Mesenchymal stem cell (in vitro differentiated cells and primary cell): ENCODE measurements around the gene UQCRQ.

ENCODE experiments used
- DNase-seq: peaks from one replicate; pipeline ENCODE4 v3.0.0-alpha.2; 2013
- H2AFZ ChIP-seq: one replicate; pipeline ENCODE4 v1.6.1; 2013; ENCODE audit warnings: low read depth, mild to moderate bottlenecking, control low read depth, inconsistent platforms, low read length, moderate library complexity
- H2AK5ac ChIP-seq: 2 replicates; pipeline ENCODE4 v1.6.1; 2013; ENCODE audit warnings: low read length, moderate library complexity, mild to moderate bottlenecking, inconsistent platforms; ENCODE audit not compliant: severe bottlenecking
- H2BK120ac ChIP-seq: one replicate; pipeline ENCODE4 v1.6.1; 2013; ENCODE audit warnings: low read depth, mild to moderate bottlenecking, inconsistent platforms, low read length, moderate library complexity
- H2BK12ac ChIP-seq, 2 experiments: one replicate each; pipeline ENCODE4 v1.6.1; 2013; ENCODE audit warnings: inconsistent platforms in 2 of 2, low read length in 2 of 2, mild to moderate bottlenecking in 2 of 2, moderate library complexity in 2 of 2, control low read depth in 1 of 2
- H2BK15ac ChIP-seq: one replicate; pipeline ENCODE4 v1.6.1; 2013; ENCODE audit warnings: mild to moderate bottlenecking, low read depth, inconsistent platforms; ENCODE audit not compliant: poor library complexity, severe bottlenecking
- H2BK5ac ChIP-seq: 2 replicates; pipeline ENCODE4 v1.6.1; 2013; ENCODE audit warnings: low read depth, mild to moderate bottlenecking, low read length, control low read depth, inconsistent platforms; ENCODE audit not compliant: poor library complexity, severe bottlenecking
- H3K14ac ChIP-seq, 2 experiments: one replicate each; pipeline ENCODE4 v1.6.1; 2013; ENCODE audit warnings: inconsistent platforms in 2 of 2, low read length in 2 of 2, control low read depth in 1 of 2, mild to moderate bottlenecking in 1 of 2, moderate library complexity in 1 of 2
- H3K18ac ChIP-seq, 2 experiments: one replicate each; pipeline ENCODE4 v1.6.1; 2013; ENCODE audit warnings: inconsistent platforms in 2 of 2, low read length in 2 of 2, control low read depth in 1 of 2, low read depth in 1 of 2, mild to moderate bottlenecking in 1 of 2
- H3K23ac ChIP-seq, 2 experiments: one replicate each; pipeline ENCODE4 v1.6.1; 2013; ENCODE audit warnings: inconsistent platforms in 2 of 2, low read length in 2 of 2, mild to moderate bottlenecking in 2 of 2, moderate library complexity in 2 of 2, control low read depth in 1 of 2
- H3K27ac ChIP-seq: 2 replicates; pipeline ENCODE4 v1.5.1; 2013; ENCODE audit warnings: mild to moderate bottlenecking, moderate library complexity, low read length, control low read depth, inconsistent platforms; ENCODE audit not compliant: poor library complexity, severe bottlenecking
- H3K27me3 ChIP-seq, 2 experiments: 2 replicates each; pipeline versions ENCODE4 v1.6.1 to v1.7.0; 2013; ENCODE audit warnings: low read length in 2 of 2, mild to moderate bottlenecking in 2 of 2, moderate library complexity in 2 of 2, control low read depth in 1 of 2, inconsistent platforms in 1 of 2; ENCODE audit not compliant: control insufficient read depth in 1 of 2, insufficient read depth in 1 of 2
- H3K36me3 ChIP-seq, 2 experiments: 2 replicates each; pipeline versions ENCODE4 v1.6.1 to v1.7.0; 2013; ENCODE audit warnings: low read length in 2 of 2, control low read depth in 1 of 2, inconsistent platforms in 1 of 2, low read depth in 1 of 2, mild to moderate bottlenecking in 1 of 2; ENCODE audit not compliant: insufficient read depth in 2 of 2, control insufficient read depth in 1 of 2
- H3K4ac ChIP-seq, 2 experiments: one replicate each; pipeline ENCODE4 v1.6.1; 2013; ENCODE audit warnings: inconsistent platforms in 2 of 2, low read length in 2 of 2, mild to moderate bottlenecking in 2 of 2, moderate library complexity in 2 of 2, control low read depth in 1 of 2, low read depth in 1 of 2
- H3K4me1 ChIP-seq: 2 replicates; pipeline ENCODE4 v1.6.1; 2013; ENCODE audit warnings: low read depth, low read length, control low read depth; ENCODE audit not compliant: control insufficient read depth, insufficient read depth
- H3K4me2 ChIP-seq: 2 replicates; pipeline ENCODE4 v1.6.1; 2013; ENCODE audit warnings: low read length, mild to moderate bottlenecking, inconsistent platforms; ENCODE audit not compliant: poor library complexity, severe bottlenecking
- H3K4me3 ChIP-seq, 2 experiments: 2 replicates each; pipeline versions ENCODE4 v1.5.1 to v1.7.0; 2013; ENCODE audit warnings: low read length in 2 of 2, mild to moderate bottlenecking in 2 of 2, control low read depth in 1 of 2, low read depth in 1 of 2; ENCODE audit not compliant: insufficient read depth in 1 of 2
- H3K79me1 ChIP-seq: replicated peaks from 2 replicates; pipeline ENCODE4 v1.6.1; 2013; ENCODE audit warnings: mild to moderate bottlenecking, control low read depth, low read length, inconsistent platforms; ENCODE audit not compliant: poor library complexity, severe bottlenecking
- H3K9ac ChIP-seq: 2 replicates; pipeline ENCODE4 v1.7.0; 2013; ENCODE audit warnings: mild to moderate bottlenecking, low read length, moderate library complexity
- H3K9me3 ChIP-seq: 2 replicates; pipeline ENCODE4 v1.7.0; 2013; ENCODE audit warnings: mild to moderate bottlenecking, low read length; ENCODE audit not compliant: control insufficient read depth
- H4K8ac ChIP-seq: one replicate; pipeline ENCODE4 v1.6.1; 2013; ENCODE audit warnings: inconsistent platforms, mild to moderate bottlenecking, low read length, moderate library complexity
- H4K91ac ChIP-seq: one replicate; pipeline ENCODE4 v1.6.1; 2013; ENCODE audit warnings: mild to moderate bottlenecking, low read length, inconsistent platforms
- WGBS: methylation state at CpG from one replicate; pipeline ENCODE4 v1.1.7; 2013; ENCODE audit warnings: mixed read lengths; 5-methylcytosine and 5-hydroxymethylcytosine counted together

UQCRQ gene

GRCh38 chr5:132821350-132821749 is 45.1 kb upstream of the UQCRQ start:
- Histone ChIP-seq H3K79me1 (no peaks in the 10 kb centered on the region), H3K36me3 (peaks cover 11% of the 10 kb centered on the region in 2 experiments), H4K91ac (no peak overlapping the region)

GRCh38 chr5:132821791-132822190 is 44.7 kb upstream of the UQCRQ start:
- H2BK5ac ChIP-seq = no peak overlapping the region
- H3K27ac ChIP-seq = no peak overlapping the region
- no peak overlapping the region for H3K14ac ChIP-seq
- peak overlapping the region in 1 of 2 experiments; percentile 20 for H3K4ac ChIP-seq
- H3K36me3 ChIP-seq = peaks cover 11% of the 10 kb centered on the region in 2 experiments
- no peak overlapping the region for H3K9ac ChIP-seq
- no peak overlapping the region for H3K4me2 ChIP-seq
- H2AFZ ChIP-seq = no peak overlapping the region
- H3K4me1 ChIP-seq = peaks cover 11% of the 10 kb centered on the region
- no peak overlapping the region for H4K91ac ChIP-seq
- no peak overlapping the region for H2BK15ac ChIP-seq
- H3K9me3 ChIP-seq = no peaks in the 10 kb centered on the region
- no peaks in the 10 kb centered on the region for H3K27me3 ChIP-seq
- H2AK5ac ChIP-seq = no peak overlapping the region
- no peak overlapping the region for H2BK120ac ChIP-seq
- peak; percentile 78 for DNase-seq
- no peak overlapping the region for H3K18ac ChIP-seq
- 100% methylated on average over 1 of the region's 1 CpG for WGBS
- H2BK12ac ChIP-seq = no peak overlapping the region
- H3K79me1 ChIP-seq = no peaks in the 10 kb centered on the region
- H3K4me3 ChIP-seq = no peak overlapping the region
- H4K8ac ChIP-seq = no peak overlapping the region
- H3K23ac ChIP-seq = no peak overlapping the region

More at GRCh38 chr5:132821350-132821749, 45.1 kb upstream of the UQCRQ start:
- no peaks in the 10 kb centered on the region for H3K27me3 ChIP-seq
- H3K4me3 ChIP-seq = no peak overlapping the region
- 100% methylated on average over 3 of the region's 3 CpGs for WGBS
- no peak overlapping the region for H2BK5ac ChIP-seq
- H2BK120ac ChIP-seq = no peak overlapping the region
- no peak overlapping the region for H2BK15ac ChIP-seq
- H2AK5ac ChIP-seq = no peak overlapping the region
- no peak for DNase-seq
- no peak overlapping the region for H4K8ac ChIP-seq
- H3K9ac ChIP-seq = no peak overlapping the region
- no peak overlapping the region for H2AFZ ChIP-seq
- no peak overlapping the region for H3K18ac ChIP-seq
- no peak overlapping the region for H3K23ac ChIP-seq
- peaks cover 11% of the 10 kb centered on the region for H3K4me1 ChIP-seq
- no peak overlapping the region for H2BK12ac ChIP-seq
- H3K4ac ChIP-seq = no peak overlapping the region
- no peak overlapping the region for H3K27ac ChIP-seq
- no peak overlapping the region for H3K14ac ChIP-seq
- H3K9me3 ChIP-seq = no peaks in the 10 kb centered on the region
- no peak overlapping the region for H3K4me2 ChIP-seq

GRCh38 chr5:132822650-132823480 is 43.6 kb upstream of the UQCRQ start:
- H3K27me3 ChIP-seq = no peaks in the 10 kb centered on the region
- peak overlapping the region; percentile 40 to 41 for H3K4me3 ChIP-seq
- peaks cover 11% of the 10 kb centered on the region in 2 experiments for H3K36me3 ChIP-seq
- H3K4me2 ChIP-seq = peak overlapping the region; percentile 70
- H4K91ac ChIP-seq = peak overlapping the region; percentile 52
- H2AFZ ChIP-seq = peak overlapping the region; percentile 92
- peak overlapping the region in 1 of 2 experiments; percentile 53 for H3K14ac ChIP-seq
- H2BK120ac ChIP-seq = no peak overlapping the region
- no peak overlapping the region for H3K9ac ChIP-seq
- DNase-seq = peak; percentile 44
- peak overlapping the region in 1 of 2 experiments; percentile 34 for H3K23ac ChIP-seq
- peak overlapping the region; percentile 20 to 32 for H3K4ac ChIP-seq
- WGBS = 16% methylated on average over 56 of the region's 68 CpGs
- peaks cover under 1% of the 10 kb centered on the region for H3K79me1 ChIP-seq
- H3K27ac ChIP-seq = no peak overlapping the region
- H3K9me3 ChIP-seq = no peaks in the 10 kb centered on the region
- H2BK5ac ChIP-seq = no peak overlapping the region
- peak overlapping the region; percentile 11 to 78 for H3K18ac ChIP-seq
- peak overlapping the region in 1 of 2 experiments; percentile 29 for H2BK12ac ChIP-seq
- H4K8ac ChIP-seq = peak overlapping the region; percentile 45
- H2BK15ac ChIP-seq = no peak overlapping the region
- peaks cover 11% of the 10 kb centered on the region for H3K4me1 ChIP-seq
- H2AK5ac ChIP-seq = no peak overlapping the region

GRCh38 chr5:132823481-132824050 is 42.9 kb upstream of the UQCRQ start:
- Histone ChIP-seq H3K4me1 (peaks cover 11% of the 10 kb centered on the region), H2AK5ac (no peak overlapping the region), H3K27me3 (no peaks in the 10 kb centered on the region), H3K23ac (no peak overlapping the region), H3K4me2 (peak overlapping the region; percentile 70), H2BK5ac (no peak overlapping the region), H2BK15ac (no peak overlapping the region), H3K4ac (no peak overlapping the region), H3K14ac (no peak overlapping the region), H3K9ac (no peak overlapping the region), H2BK120ac (no peak overlapping the region), H3K36me3 (peaks cover 11% of the 10 kb centered on the region in 2 experiments), H2BK12ac (no peak overlapping the region), H2AFZ (peak overlapping the region; percentile 92), H3K18ac (peak overlapping the region; percentile 23 to 78), H4K8ac (peak overlapping the region; percentile 45), H3K79me1 (peaks cover 3% of the 10 kb centered on the region), H4K91ac (no peak overlapping the region), H3K4me3 (peak overlapping the region in 1 of 2 experiments; percentile 40), H3K27ac (no peak overlapping the region), H3K9me3 (no peaks in the 10 kb centered on the region)
- 68% methylated on average over 7 of the region's 7 CpGs for WGBS
- DNase-seq = no peak
